GM10248 (cell line): ENCODE data around the gene RANBP2.

ENCODE experiments used
- CTCF ChIA-PET: fragments of 300-600 bp; sonication (Branson Sonifier 250); formaldehyde crosslinking; extraction: SDS; loops from one replicate; lab custom pipeline; 2021; ENCODE audit warnings: antibody characterized with exemption; lab: Yijun Ruan, JAX
- POLR2A ChIA-PET: fragments of 350-650 bp; sonication (Branson Sonifier 250); formaldehyde crosslinking; extraction: SDS; loops from one replicate; lab custom pipeline; 2020; ENCODE audit warnings: antibody characterized with exemption; lab: Yijun Ruan, JAX
- DNase-seq: peaks from one replicate; pipeline ENCODE4 v3.0.0; 2012; ENCODE audit errors: extremely low spot score
- CTCF ChIP-seq: IDR thresholded peaks from 2 replicates; pipeline ENCODE4 v1.5.1; 2012; ENCODE audit warnings: mild to moderate bottlenecking, low read depth; ENCODE audit errors: extremely low read depth, missing control alignments, control extremely low read depth

Gene RANBP2

GRCh38 chr2:108820482-108820881 lies 101.2 kb downstream of the RANBP2 start:
- ChIA-PET POLR2A (interaction anchor here (0.6 kb wide), 1 partner anchor 30 kb away, joined by 4 read pairs; no protein-coding TSS in a partner anchor), CTCF (interaction anchor here (1.8 kb wide), 1 partner anchor 13 kb away, joined by 3 read pairs; no protein-coding TSS in a partner anchor)

GRCh38 chr2:108823286-108823685 lies 104.0 kb downstream of the RANBP2 start:
- ChIA-PET POLR2A (no interaction called here), CTCF (no interaction called here)
- TF ChIP-seq CTCF: no peak
- DNase-seq: no peak

More at GRCh38 chr2:108820482-108820881, 101.2 kb downstream of the RANBP2 start:
- TF ChIP-seq CTCF: no peak
- DNase-seq: no peak

- ChIA-PET CTCF (interaction anchor here (1.0 kb wide), 1 partner anchor 188 kb away, joined by 3 read pairs; no protein-coding TSS in a partner anchor), POLR2A (no interaction called here)
- no peak for DNase-seq
- no peak for TF ChIP-seq CTCF
These were observed 105.2 kb downstream of the RANBP2 start for GRCh38 chr2:108824316-108825070.

GRCh38 chr2:108825254-108825653 lies 106.0 kb downstream of the RANBP2 start:
- ChIA-PET CTCF (no interaction called here), POLR2A (no interaction called here)
- DNase-seq: no peak
- TF ChIP-seq CTCF: no peak

GRCh38 chr2:108825736-108826135 lies 106.5 kb downstream of the RANBP2 start:
- no peak for DNase-seq
- CTCF ChIA-PET: no interaction called here
- POLR2A ChIA-PET: no interaction called here
- TF ChIP-seq CTCF: no peak

- no peak for TF ChIP-seq CTCF
- DNase-seq: no peak
- ChIA-PET POLR2A (no interaction called here), CTCF (interaction anchor here (2.3 kb wide), 1 partner anchor 23 kb away, joined by 5 read pairs; no protein-coding TSS in a partner anchor)
These were observed 110.5 kb downstream of the RANBP2 start for GRCh38 chr2:108829578-108830310.
